22Rv1 (cell line): ENCODE data around the gene QKI.
"Not testable (repeated sequence)": the region's sequence is repeated elsewhere in the genome, so short reads cannot be mapped to it uniquely, and the experiment has no call there.

Experiments used
- H3K27ac ChIP-seq: fragments of 450-650 bp; 2 replicates; pipeline ENCODE4 v1.5.1; 2017
- CTCF ChIP-seq: fragments of 450-650 bp; IDR thresholded peaks from 2 replicates; pipeline ENCODE4 v1.5.1; 2017; ENCODE audit warnings: mild to moderate bottlenecking
- ZFX ChIP-seq: fragments of 450-650 bp; IDR thresholded peaks from 2 replicates; pipeline ENCODE4 v1.6.1; 2017; ENCODE audit warnings: antibody characterized with exemption, borderline replicate concordance

Gene QKI

GRCh38 chr6:163589387-163589786 lies 174.9 kb downstream of the QKI start:
- TF ChIP-seq CTCF: no peak
- TF ChIP-seq ZFX: no peak
- H3K27ac ChIP-seq: no peak overlapping the region

- not testable (repeated sequence) for H3K27ac ChIP-seq
These were observed 175.6 kb downstream of the QKI start for GRCh38 chr6:163590132-163590531.

GRCh38 chr6:163592872-163593271 lies 178.4 kb downstream of the QKI start:
- no peak overlapping the region for H3K27ac ChIP-seq
- TF ChIP-seq CTCF (no peak), ZFX (no peak)

GRCh38 chr6:163596174-163596573 lies 181.7 kb downstream of the QKI start:
- no peak for TF ChIP-seq ZFX
- no peak for TF ChIP-seq CTCF
- H3K27ac ChIP-seq: no peak overlapping the region

GRCh38 chr6:163599136-163599535 lies 184.6 kb downstream of the QKI start:
- no peak for TF ChIP-seq ZFX
- no peak for TF ChIP-seq CTCF
- no peak overlapping the region for H3K27ac ChIP-seq

- TF ChIP-seq CTCF (no peak), ZFX (no peak)
- H3K27ac ChIP-seq: no peak overlapping the region
These were observed 185.2 kb downstream of the QKI start for GRCh38 chr6:163599684-163600083.

- no peak overlapping the region for H3K27ac ChIP-seq
- no peak for TF ChIP-seq CTCF
- TF ChIP-seq ZFX: no peak
These were observed 185.8 kb downstream of the QKI start for GRCh38 chr6:163600331-163600730.

- H3K27ac ChIP-seq: no peak overlapping the region
- TF ChIP-seq ZFX (no peak), CTCF (no peak)
These were observed 186.3 kb downstream of the QKI start for GRCh38 chr6:163600781-163601180.
